Stimulated activated naive CD8-positive, alpha-beta T cell treated with anti-CD3 and anti-CD28 coated beads, Interleukin-15, Interleukin-2, amounts not matched to agents 100 U/mL and 50 U/mL, for 24 hours (primary cell): ENCODE results near the gene HLA-DRB1.
"Not testable (repeated sequence)": the region's sequence is repeated elsewhere in the genome, so short reads cannot be mapped to it uniquely, and the experiment has no call there.

ENCODE experiments used
- ATAC-seq: fragments of 150-1000 bp; cut with Tn5 transposase; one replicate; pipeline ENCODE4 v1.10.0; 2021
- DNase-seq: peaks from one replicate; pipeline ENCODE4 v3.0.0; 2021

HLA-DRB1 gene

DNA sequence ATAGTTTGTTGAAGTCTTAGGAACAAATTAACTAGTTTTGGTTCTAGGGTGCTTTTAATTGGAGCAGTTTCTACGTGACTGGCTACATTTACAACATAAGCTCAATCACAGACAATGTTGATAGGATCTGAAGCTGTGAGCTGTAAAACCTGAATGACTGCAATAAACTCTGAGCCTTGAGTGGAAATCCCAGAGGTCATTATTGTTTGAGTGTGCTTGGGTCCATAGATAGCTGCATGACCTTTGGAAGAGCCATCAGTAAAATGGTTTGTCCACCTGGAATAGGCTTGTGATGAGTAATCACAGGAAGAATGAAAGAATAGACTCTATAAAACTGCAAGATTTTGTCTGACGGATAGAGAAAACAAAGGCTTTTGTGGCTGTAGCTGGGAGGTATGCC is 26.7 kb downstream of the HLA-DRB1 start:
- ATAC-seq, result no peak
- DNase-seq, result no peak

DNA sequence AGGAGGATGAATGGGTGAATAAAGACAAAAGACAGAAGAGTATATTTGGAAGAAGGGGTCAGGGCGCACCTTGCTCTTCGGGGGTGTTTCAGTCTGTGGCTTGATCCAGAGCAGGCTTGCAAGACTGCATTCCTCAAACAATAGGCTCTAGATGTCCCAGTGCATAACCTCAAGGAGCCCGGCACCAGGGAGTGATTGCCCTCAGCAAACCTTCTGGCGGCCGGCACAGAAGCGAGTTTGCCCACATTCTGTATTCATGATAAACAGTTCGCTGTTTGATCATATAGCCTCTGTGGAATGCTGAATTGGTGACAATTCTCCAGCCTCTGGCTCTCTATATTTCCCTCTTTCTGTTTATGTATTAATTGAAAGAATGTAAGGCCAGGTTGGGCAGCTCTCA is 29.9 kb downstream of the HLA-DRB1 start:
- DNase-seq (no peak), ATAC-seq (no peak)

DNA sequence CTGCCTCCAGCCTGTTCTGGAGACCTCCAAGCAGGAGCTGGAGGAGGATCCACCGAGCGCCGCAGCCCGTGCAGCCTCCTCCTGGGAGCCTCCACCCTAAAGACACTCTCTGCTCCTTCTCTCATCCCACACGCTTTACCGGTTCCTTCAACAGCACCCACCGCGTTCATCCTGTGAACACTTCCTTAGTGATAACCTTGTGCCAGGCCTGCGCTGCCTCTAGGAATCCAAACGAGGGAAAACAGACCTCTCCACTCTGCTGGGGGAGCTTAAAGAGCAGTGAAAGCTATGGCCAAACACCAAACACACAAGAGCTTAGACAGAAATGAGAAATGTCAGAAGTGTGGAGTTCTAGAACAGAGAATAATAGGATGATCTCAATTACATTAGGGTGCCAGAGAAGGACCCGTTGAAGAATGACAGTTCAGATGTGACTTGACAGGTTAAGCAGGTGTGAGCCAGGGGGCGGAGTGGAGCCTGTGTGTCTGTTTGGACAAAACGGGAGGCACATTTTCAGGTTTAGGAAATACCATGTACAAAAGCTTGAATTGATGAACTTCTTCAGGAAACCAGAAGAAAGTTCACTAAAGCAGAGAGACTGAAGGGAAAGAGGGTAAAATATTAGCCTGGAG is 31.1 kb downstream of the HLA-DRB1 start:
- ATAC-seq, result no peak
- no peak for DNase-seq

DNA sequence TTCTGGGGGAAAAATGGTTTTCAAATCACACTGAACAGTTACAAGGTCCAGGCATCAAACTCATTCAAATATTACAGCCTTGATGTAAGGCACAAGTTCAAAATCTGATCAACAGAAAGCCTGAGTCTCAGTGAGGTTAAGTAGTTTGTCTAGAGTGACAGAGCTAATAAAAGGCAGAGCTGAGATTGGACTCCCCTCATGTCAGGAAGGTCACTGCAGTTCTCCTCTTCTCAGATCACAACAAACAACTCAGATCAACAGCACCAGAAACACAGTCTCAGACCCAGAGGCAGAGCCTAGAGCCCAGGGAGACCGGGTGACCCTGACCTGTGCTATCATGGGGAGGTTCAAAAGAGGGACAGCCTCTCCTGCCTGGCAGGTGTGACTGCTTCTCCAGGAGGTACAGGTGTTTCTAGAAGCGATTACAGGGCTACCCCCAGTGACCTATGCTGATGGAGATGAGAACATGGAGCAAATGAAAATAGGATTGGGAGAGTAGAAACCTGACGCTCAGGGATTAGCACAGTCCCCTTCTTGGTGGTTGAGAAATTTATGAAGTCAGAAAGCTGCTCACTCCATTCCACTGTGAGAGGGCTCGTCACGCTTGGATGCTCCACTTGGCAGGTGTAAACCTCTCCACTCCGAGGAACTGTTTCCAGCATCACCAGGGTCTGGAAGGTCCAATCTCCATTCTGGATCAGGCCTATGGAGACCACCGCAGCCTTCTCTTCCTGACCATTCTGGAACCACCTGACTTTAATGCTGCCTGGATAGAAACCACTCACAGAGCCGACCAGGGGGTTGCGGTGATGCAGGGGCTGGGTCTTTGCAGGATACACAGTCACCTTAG is 35.3 kb downstream of the HLA-DRB1 start:
- no peak for ATAC-seq

DNA sequence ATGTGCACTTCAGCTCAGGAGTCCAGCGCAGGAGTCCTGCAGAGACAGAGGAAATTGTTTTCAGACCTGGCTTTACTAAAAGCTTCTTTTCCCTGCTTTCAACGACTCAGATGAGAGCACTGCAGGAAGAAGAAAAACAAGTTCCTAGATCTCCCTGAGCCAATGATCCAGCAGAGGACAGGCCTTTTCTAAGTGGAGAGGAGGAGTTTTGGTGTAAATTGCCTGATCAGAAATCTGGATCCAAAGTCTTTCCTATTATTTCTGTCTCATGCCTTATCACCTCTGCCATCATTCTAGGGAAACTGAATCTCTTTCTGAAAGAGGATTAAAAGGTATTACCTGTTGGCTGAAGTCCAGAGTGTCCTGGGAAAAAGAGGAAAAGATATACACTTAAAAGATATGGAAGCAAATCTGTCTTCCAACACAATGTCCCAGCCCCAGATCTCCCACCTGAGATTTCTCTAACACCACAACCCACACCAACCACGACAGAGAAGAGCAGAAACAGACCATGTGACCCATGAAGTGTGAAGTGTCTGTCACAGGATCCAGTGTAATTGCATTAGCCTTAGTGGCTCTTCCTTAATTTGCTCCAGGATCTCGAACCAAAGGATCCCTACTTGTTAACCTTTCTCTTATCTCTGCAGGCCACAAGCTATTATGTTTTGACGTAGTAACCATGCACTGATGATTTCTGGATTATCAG is 36.5 kb downstream of the HLA-DRB1 start:
- DNase-seq (no peak), ATAC-seq (no peak)

More for the DNA sequence above, 35.3 kb downstream of the HLA-DRB1 start:
- DNase-seq, result no peak

DNA sequence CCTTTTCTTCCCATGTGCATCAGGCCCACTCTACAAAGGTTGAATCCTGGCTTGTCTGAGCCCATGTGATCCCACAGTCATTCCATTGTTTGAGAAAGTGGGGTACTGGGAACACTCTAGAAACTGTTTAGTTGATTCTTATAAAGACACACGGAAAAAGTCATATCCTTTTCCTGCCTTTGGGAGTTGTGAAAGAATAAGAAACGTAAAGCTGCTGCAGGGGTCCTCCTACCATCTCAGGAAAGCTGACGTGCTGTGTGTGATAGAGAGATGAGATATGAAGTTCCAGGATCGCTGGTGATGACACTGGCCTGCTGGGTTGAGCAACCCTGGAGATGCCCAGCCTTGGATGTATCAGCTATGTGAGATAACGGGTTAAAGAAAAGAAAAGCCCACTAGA is 38.2 kb downstream of the HLA-DRB1 start:
- ATAC-seq, result no peak
- DNase-seq, result no peak

DNA sequence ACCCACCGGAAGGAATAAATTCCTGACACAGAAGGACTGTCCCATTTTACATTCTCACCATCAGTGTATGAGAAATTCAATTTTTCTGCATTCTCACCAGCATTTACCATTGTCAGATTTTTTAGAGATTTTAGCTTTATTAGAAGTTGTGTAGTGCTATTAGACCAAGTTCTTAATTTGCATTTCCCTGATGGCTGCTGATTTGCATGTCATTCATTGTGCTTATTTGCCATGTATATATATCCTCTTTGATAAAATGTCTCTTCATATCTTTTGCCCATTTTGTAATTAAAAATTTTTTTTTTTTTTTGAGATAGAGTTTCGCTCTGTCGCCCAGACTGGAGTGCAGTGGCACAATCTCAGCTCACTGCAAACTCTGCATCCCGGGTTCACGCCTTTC is 49.8 kb downstream of the HLA-DRB1 start:
- no peak for ATAC-seq
- no peak for DNase-seq

DNA sequence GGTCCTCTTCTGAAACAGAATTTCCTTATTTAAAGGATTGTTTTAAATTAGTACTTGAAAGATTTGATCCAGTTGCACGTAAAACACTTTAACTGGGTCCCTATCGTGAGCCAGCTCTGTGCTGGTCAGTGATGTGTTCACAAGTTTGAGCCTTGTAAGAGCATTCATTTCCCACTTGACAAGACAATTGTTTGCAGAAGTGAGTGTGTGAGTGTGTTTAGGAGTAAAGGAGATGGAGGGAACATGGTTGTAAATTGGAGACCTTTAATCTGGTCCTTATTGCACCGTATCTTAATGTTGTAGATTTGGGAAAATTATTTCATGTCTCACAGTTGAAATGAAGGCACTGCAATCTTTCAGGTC is 59.2 kb downstream of the HLA-DRB1 start:
- ATAC-seq, DNase-seq: not testable (repeated sequence)

DNA sequence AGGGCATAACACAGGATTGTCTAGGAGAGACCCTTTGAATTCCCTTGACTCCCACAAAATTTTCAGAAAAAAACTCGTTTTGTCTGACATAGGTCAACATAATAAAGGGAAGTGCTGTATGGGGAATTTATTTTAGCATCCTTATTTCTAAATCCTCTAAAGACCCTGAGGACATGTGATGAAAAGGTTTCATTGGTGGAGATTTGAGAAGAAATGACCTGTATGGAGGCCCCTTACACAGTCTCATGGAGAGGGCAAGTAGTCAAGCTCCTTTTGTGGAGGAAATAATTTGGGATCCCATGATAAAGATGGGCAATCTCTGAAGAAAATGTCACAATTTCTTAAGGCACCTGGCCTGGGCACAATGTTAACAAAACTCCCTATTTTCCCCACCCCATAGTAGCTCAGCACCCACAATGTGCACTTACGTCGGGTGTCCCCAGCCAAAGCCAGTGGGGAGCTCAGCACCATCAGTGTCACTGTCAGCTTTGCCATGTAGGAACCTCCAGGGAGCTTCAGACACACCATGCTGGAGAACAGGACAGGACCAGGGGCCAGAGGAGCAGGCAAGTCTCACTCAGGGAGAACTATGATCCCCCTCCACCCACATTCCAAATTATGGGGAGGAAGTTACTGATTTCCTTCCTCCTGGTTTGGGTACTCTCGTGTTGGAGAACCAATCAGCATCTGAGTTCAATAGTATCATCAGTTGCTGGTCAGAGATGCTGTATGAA is 59.8 kb downstream of the HLA-DRB1 start, which contains the start of gene HLA-DRB5:
TSS of gene HLA-DRB5 (minus strand) at position 591 of the 734 bp plus-strand sequence. CDS start at position 528, 63 bp downstream.
- ATAC-seq, result peak; percentile 49
- peak; percentile 18 for DNase-seq
